ENCODE data around the gene CACNA2D1. TPM values are rescaled to one million over a fixed set of nuclear protein-coding genes. Genes with fewer than 3 reads are reported as not detected.

Gene CACNA2D1
- total RNA-seq, 1 donor from 2014 or later: 1.5 TPM

DNA sequence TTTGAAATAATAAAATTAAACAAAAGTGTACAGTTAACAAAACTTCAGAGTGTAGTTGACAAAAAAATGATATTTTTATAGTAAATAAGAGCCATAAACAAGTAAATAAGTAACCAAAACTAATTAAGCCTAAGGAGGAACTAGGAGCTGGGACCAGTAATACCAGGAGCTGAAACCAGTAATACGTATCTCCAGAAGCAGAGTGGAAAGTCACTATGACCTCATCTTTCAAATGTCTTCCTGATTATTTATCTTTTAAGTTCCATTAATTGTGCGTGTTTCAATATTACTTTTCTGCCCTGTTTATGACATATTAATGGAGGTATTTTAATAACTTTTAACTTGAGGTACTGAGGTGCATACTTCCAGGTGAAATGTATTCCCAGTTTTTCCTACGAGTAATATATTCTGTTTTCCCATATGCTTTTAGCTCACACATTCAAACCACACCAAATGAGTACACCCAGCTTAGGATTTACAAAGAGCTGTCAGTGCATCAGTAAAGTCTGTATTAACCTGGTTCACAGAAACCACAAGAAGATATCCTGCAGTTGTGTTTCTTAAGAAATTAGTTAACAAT, 390.0 kb downstream of the CACNA2D1 start:
- no peak overlapping the region for H3K27ac ChIP-seq
- no peaks in the 10 kb centered on the region for H4K20me1 ChIP-seq (ENCODE audit: low read depth)
- no peak for DNase-seq (ENCODE audit: low spot score)

DNA sequence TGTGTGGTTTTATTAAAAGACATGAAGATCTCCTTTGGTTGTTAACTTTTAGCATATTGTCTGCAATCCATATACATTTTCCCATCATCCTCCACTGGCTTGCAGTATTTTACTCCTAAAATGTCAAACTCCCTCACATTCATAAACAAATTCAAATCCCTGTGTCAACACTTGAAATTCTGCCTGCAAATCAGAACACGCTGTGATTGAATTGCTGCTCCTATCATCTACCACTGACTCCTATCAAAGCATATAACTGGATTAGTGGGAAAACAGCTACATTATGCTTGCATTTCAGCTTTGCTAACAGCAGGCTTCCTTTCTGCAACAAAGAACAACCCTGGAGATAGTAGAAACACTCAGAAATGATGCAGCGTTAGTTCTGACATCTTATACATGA, 392.0 kb downstream of the CACNA2D1 start:
- no peak overlapping the region for H3K9ac ChIP-seq
- Mint-ChIP-seq H3K36me3 (peaks cover 5% of the 10 kb centered on the region), H3K27me3 (ENCODE audit: insufficient read depth, low read depth) (peaks cover 2% of the 10 kb centered on the region), H3K4me3 (no peak overlapping the region), H3K9me3 (peaks cover 3% of the 10 kb centered on the region), H3K27ac (no peak overlapping the region), H3K4me1 (peaks cover 15% of the 10 kb centered on the region)
- H3K27ac ChIP-seq: no peak overlapping the region
- H3K36me3 ChIP-seq: no peaks in the 10 kb centered on the region
- no peaks in the 10 kb centered on the region for H3K79me2 ChIP-seq (ENCODE audit: low read depth)
- no peaks in the 10 kb centered on the region for H3K9me3 ChIP-seq (ENCODE audit: low read depth)
- H3K4me2 ChIP-seq: no peak overlapping the region
- H3F3A ChIP-seq (ENCODE audit: low read depth): peaks cover 4% of the 10 kb centered on the region
- H3K4me3 ChIP-seq: no peak overlapping the region
- peak overlapping the region; percentile 77 for H2AFZ ChIP-seq (replicated peaks)
- peaks cover 28% of the 10 kb centered on the region for H3K4me1 ChIP-seq
- TF ChIP-seq CTCF (IDR thresholded peaks at IDR 0.05) (no peak), EZH2 (IDR thresholded peaks at IDR 0.05) (no peak), EZH2phosphoT487 (IDR thresholded peaks at IDR 0.05) (no peak)
- no peaks in the 10 kb centered on the region for H4K20me1 ChIP-seq (ENCODE audit: low read depth)
- DNase-seq (ENCODE audit: low spot score): peak; percentile 13
- H3K27me3 ChIP-seq: no peaks in the 10 kb centered on the region

More for the DNA sequence above, 390.0 kb downstream of the CACNA2D1 start:
- Mint-ChIP-seq H3K9me3 (peaks cover 3% of the 10 kb centered on the region), H3K27me3 (ENCODE audit: insufficient read depth, low read depth) (no peaks in the 10 kb centered on the region), H3K4me1 (peaks cover 11% of the 10 kb centered on the region), H3K27ac (no peak overlapping the region), H3K36me3 (peaks cover 5% of the 10 kb centered on the region), H3K4me3 (no peak overlapping the region)
- Histone ChIP-seq H3K79me2 (ENCODE audit: low read depth) (no peaks in the 10 kb centered on the region), H3K4me2 (no peak overlapping the region), H3K9me3 (ENCODE audit: low read depth) (no peaks in the 10 kb centered on the region), H3F3A (ENCODE audit: low read depth) (peaks cover 4% of the 10 kb centered on the region), H3K36me3 (no peaks in the 10 kb centered on the region), H3K27me3 (no peaks in the 10 kb centered on the region), H3K4me1 (peaks cover 28% of the 10 kb centered on the region), H3K4me3 (no peak overlapping the region), H2AFZ (replicated peaks) (no peak overlapping the region), H3K9ac (no peak overlapping the region)
- TF ChIP-seq EZH2 (IDR thresholded peaks at IDR 0.05) (no peak), CTCF (IDR thresholded peaks at IDR 0.05) (no peak), EZH2phosphoT487 (IDR thresholded peaks at IDR 0.05) (no peak)

DNA sequence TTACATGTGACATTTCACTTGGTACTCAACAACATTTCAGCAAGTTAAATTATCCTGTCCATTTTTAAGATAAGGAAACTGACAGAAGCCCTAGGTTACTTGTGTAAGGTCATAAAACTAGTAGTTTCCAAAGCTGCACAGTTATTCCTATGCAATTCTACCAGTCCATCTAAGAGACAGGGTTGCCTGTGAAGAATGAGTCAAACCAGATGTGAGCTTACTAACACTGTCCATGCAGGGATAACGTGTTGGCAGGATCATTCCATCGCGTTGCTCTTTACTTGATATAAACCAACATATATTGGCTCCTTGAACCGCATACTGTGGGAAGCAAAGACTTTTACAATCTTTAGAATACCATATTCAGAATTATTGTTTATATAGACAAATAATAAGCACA, 392.8 kb downstream of the CACNA2D1 start:
- no peaks in the 10 kb centered on the region for H3K79me2 ChIP-seq (ENCODE audit: low read depth)
- no peaks in the 10 kb centered on the region for H3K9me3 ChIP-seq (ENCODE audit: low read depth)
- H4K20me1 ChIP-seq (ENCODE audit: low read depth): no peaks in the 10 kb centered on the region
- H3K36me3 ChIP-seq: no peaks in the 10 kb centered on the region
- no peak for TF ChIP-seq EZH2 (IDR thresholded peaks at IDR 0.05)
- TF ChIP-seq CTCF (IDR thresholded peaks at IDR 0.05): no peak
- no peak for TF ChIP-seq EZH2phosphoT487 (IDR thresholded peaks at IDR 0.05)
- Mint-ChIP-seq H3K36me3 (no peaks in the 10 kb centered on the region), H3K4me3 (no peak overlapping the region), H3K9me3 (no peaks in the 10 kb centered on the region), H3K27ac (peak overlapping the region; percentile 87), H3K4me1 (peaks cover 15% of the 10 kb centered on the region), H3K27me3 (ENCODE audit: insufficient read depth, low read depth) (peaks cover 2% of the 10 kb centered on the region)
- H3K4me3 ChIP-seq: no peak overlapping the region
- H3K9ac ChIP-seq: no peak overlapping the region
- H3K4me2 ChIP-seq: no peak overlapping the region
- DNase-seq (ENCODE audit: low spot score): no peak
- no peak overlapping the region for H3K27ac ChIP-seq
- peaks cover 28% of the 10 kb centered on the region for H3K4me1 ChIP-seq
- no peak overlapping the region for H2AFZ ChIP-seq (replicated peaks)
- no peaks in the 10 kb centered on the region for H3K27me3 ChIP-seq
- H3F3A ChIP-seq (ENCODE audit: low read depth): peaks cover 4% of the 10 kb centered on the region

Measured in neural progenitor cell (in vitro differentiated cells).